Measurements from ENCODE around the gene EFEMP2.

The EFEMP2 gene

DNA sequence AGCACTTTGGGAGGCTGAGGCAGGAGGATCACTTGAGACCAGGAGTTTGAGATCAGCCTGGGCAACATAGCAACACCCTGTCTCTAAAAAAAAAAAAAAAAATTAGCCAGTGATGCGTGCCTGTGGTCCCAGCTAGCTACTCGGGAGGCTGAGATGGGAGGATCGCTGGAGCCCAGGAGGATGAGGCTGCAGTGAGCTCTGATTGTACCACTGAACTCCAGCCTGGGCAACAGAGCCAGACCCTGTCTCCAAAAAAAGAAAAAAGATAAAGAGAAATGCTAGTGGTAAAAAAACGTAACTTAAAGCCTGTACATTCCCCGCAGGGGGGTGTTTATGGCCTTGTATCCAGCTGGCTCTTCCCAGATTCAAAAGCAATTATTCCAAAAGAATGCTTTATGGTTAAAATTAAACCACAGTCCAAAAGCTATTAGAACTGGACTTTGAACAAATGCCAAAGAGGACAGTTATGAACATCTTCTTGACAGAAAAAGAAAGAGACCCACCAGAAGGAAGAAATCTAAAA is 55.2 kb downstream of the EFEMP2 start:
- no peak for DNase-seq (ENCODE audit: low spot score)
- no peak for TF ChIP-seq CTCF (IDR thresholded peaks at IDR 0.05; ENCODE audit: extremely low read depth, missing control alignments)

- no peak for DNase-seq (ENCODE audit: low spot score)
- no peak for TF ChIP-seq CTCF (IDR thresholded peaks at IDR 0.05; ENCODE audit: extremely low read depth, missing control alignments)
Observed at GRCh38 chr11:65816696-65817095, 55.9 kb downstream of the EFEMP2 start.

Measured in GM20000 (cell line).